GM23248 (cell line): ENCODE data around the gene DLG4. TPM values are rescaled to one million over a fixed set of nuclear protein-coding genes. Genes with fewer than 3 reads are reported as not detected.

Experiments
- DNase-seq: peaks from one replicate; pipeline ENCODE4 v3.0.0-alpha.2; 2015
- H2AFZ ChIP-seq: fragments of 200-600 bp; sonication (generic); 2 replicates; pipeline ENCODE4 v1.6.1; 2016; ENCODE audit warnings: antibody characterized with exemption
- H3F3A ChIP-seq: fragments of 200-600 bp; sonication (generic); 2 replicates; pipeline ENCODE4 v1.6.1; 2016; ENCODE audit warnings: mild to moderate bottlenecking, antibody characterized with exemption, mixed run types; ENCODE audit not compliant: insufficient read depth
- H3K27ac ChIP-seq: fragments of 200-600 bp; sonication (generic); 2 replicates; pipeline ENCODE4 v1.5.1; 2016; ENCODE audit warnings: mild to moderate bottlenecking
- H3K27me3 ChIP-seq: fragments of 200-600 bp; sonication (generic); replicated peaks from 2 replicates; pipeline ENCODE4 v1.6.1; 2016; ENCODE audit warnings: mild to moderate bottlenecking; ENCODE audit not compliant: insufficient read depth
- H3K36me3 ChIP-seq: fragments of 200-600 bp; sonication (generic); 2 replicates; pipeline ENCODE4 v1.6.1; 2016; ENCODE audit warnings: low read depth, mild to moderate bottlenecking
- H3K4me1 ChIP-seq: fragments of 200-600 bp; sonication (generic); 2 replicates; pipeline ENCODE4 v1.6.1; 2016; ENCODE audit warnings: mild to moderate bottlenecking; ENCODE audit not compliant: insufficient read depth
- H3K4me2 ChIP-seq: fragments of 200-600 bp; sonication (generic); one replicate; pipeline ENCODE4 v1.6.1; 2016; ENCODE audit warnings: mild to moderate bottlenecking; ENCODE audit not compliant: unreplicated experiment
- H3K4me3 ChIP-seq: fragments of 200-600 bp; sonication (generic); 2 replicates; pipeline ENCODE4 v1.5.1; 2016; ENCODE audit warnings: mild to moderate bottlenecking
- H3K79me2 ChIP-seq: fragments of 200-600 bp; sonication (generic); 2 replicates; pipeline ENCODE4 v1.6.1; 2016; ENCODE audit warnings: mild to moderate bottlenecking; ENCODE audit not compliant: insufficient read depth
- H3K9ac ChIP-seq: fragments of 200-600 bp; sonication (generic); 2 replicates; pipeline ENCODE4 v1.6.1; 2016; ENCODE audit warnings: mild to moderate bottlenecking
- H3K9me2 ChIP-seq: fragments of 200-600 bp; sonication (generic); 2 replicates; pipeline ENCODE4 v1.6.1; 2016; ENCODE audit warnings: mixed run types, mild to moderate bottlenecking, moderate library complexity; ENCODE audit not compliant: insufficient read depth
- H3K9me3 ChIP-seq: fragments of 200-600 bp; sonication (generic); one replicate; pipeline ENCODE4 v1.6.1; 2017; ENCODE audit warnings: low read depth
- H4K20me1 ChIP-seq: fragments of 200-600 bp; sonication (generic); 2 replicates; pipeline ENCODE4 v1.6.0; 2016; ENCODE audit not compliant: insufficient read depth
- EZH2 ChIP-seq: fragments of 200-600 bp; sonication (generic); IDR thresholded peaks from 2 replicates; pipeline ENCODE4 v1.6.1; 2018; ENCODE audit warnings: antibody characterized with exemption, mild to moderate bottlenecking; ENCODE audit not compliant: insufficient read depth, poor library complexity, severe bottlenecking
- EZH2phosphoT487 ChIP-seq: fragments of 200-600 bp; sonication (generic); IDR thresholded peaks from 2 replicates; pipeline ENCODE4 v1.6.1; 2018; ENCODE audit warnings: antibody characterized with exemption, moderate library complexity, mild to moderate bottlenecking, low read depth; ENCODE audit not compliant: insufficient read depth
- whole genome bisulfite sequencing, 2 experiments: methylation state at CpG; one replicate each; pipeline ENCODE4 v1.1.6; 2015 to 2017; ENCODE audit warnings: low lambda C conversion rate in 2 of 2, low coverage in 1 of 2; ENCODE audit errors: missing lambda C conversion rate in 2 of 2; 5-methylcytosine and 5-hydroxymethylcytosine counted together
- in situ Hi-C: fragments of 300-500 bp; cut with MboI; formaldehyde crosslinking; loops from 2 replicates; pipeline ENCODE4 v1.15.0; 2020
- polyA plus RNA-seq: library from polyadenylated mRNA; unstranded; fragments of >200 nt; fragmentation: Nextera tagmentation; extraction: Ambion mirVana; gene quantifications from 2 replicates; pipeline ENCODE4 v1.2.1, GENCODE V29; 2016
- total RNA-seq: library from RNA; depleted of rRNA; stranded (reverse); fragments of >200 nt; shearing (Covaris generic); gene quantifications from 2 replicates; pipeline ENCODE4 v1.2.3, GENCODE V29; 2014

DLG4 gene
- total and polyA plus RNA-seq, 2 experiments from 2014 or later = 1.3 to 13.1 TPM

DNA sequence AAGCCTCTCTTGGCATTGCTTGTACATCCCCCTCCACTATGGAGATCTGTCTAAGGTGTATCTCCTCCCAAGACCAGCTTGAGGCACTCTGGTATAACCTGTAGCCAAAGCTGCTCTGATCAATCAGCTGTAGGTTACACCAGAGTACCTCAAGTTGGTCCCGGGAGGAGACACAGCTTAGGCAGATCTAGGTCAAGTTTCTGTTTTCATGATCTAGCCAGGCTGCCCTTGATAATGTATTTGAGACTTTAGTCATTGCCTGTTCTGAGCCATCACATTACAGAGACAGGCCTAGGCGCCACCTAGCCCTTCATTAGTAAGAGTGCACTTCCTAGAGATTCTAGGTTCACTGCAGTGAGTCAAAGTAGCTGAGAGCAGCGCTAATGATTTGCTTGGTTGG, 71.9 kb downstream of the DLG4 start:
- Histone ChIP-seq H3K36me3 (no peaks in the 10 kb centered on the region), H3F3A (no peaks in the 10 kb centered on the region), H3K27ac (no peak overlapping the region), H3K9ac (no peak overlapping the region), H3K9me2 (no peaks in the 10 kb centered on the region), H3K4me3 (no peak overlapping the region), H3K27me3 (peaks cover 4% of the 10 kb centered on the region), H2AFZ (no peak overlapping the region), H4K20me1 (no peaks in the 10 kb centered on the region), H3K4me2 (no peak overlapping the region), H3K9me3 (no peaks in the 10 kb centered on the region), H3K4me1 (no peaks in the 10 kb centered on the region), H3K79me2 (no peaks in the 10 kb centered on the region)
- in situ Hi-C loops = loop anchor here (25.0 kb wide), 1 partner anchor 235 kb away; no protein-coding TSS in a partner anchor
- no peak for DNase-seq
- 59 to 69% methylated on average over 3 of the region's 3 CpGs for WGBS, 2 experiments
- TF ChIP-seq EZH2phosphoT487 (no peak), EZH2 (no peak)

DNA sequence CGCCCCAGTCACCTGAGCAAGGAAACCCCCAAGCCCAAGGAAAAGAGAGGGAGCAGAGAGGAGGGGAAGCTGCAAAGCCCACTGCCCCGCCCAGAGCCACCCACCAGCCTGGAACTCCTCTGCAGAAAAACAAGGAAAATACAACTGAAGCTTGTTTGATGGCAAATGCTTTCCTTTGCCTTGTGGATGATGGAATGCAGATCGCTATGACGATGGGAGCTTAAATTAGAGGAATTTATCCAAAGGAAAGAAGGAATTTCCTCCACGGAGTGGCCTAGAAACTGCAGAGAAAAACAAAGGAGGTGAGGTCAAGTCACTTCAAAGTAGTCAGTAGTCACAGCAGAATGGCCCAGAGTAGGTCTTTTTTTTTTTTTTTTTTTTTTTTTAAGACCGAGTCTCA, 73.5 kb downstream of the DLG4 start:
- Histone ChIP-seq H3K4me1 (no peaks in the 10 kb centered on the region), H3K4me3 (no peak overlapping the region), H3K36me3 (no peaks in the 10 kb centered on the region), H3K9me2 (no peaks in the 10 kb centered on the region), H3K9ac (no peak overlapping the region), H3K27ac (no peak overlapping the region), H3K9me3 (no peaks in the 10 kb centered on the region), H3F3A (no peaks in the 10 kb centered on the region), H2AFZ (no peak overlapping the region), H3K79me2 (no peaks in the 10 kb centered on the region), H3K27me3 (peaks cover 9% of the 10 kb centered on the region), H4K20me1 (no peaks in the 10 kb centered on the region), H3K4me2 (no peak overlapping the region)
- in situ Hi-C loops = loop anchor here (25.0 kb wide), 1 partner anchor 234 kb away; no protein-coding TSS in a partner anchor
- TF ChIP-seq EZH2 = no peak
- no peak for TF ChIP-seq EZH2phosphoT487
- WGBS, 2 experiments = 21 to 24% methylated on average over 6 of the region's 6 CpGs
- DNase-seq = no peak

DNA sequence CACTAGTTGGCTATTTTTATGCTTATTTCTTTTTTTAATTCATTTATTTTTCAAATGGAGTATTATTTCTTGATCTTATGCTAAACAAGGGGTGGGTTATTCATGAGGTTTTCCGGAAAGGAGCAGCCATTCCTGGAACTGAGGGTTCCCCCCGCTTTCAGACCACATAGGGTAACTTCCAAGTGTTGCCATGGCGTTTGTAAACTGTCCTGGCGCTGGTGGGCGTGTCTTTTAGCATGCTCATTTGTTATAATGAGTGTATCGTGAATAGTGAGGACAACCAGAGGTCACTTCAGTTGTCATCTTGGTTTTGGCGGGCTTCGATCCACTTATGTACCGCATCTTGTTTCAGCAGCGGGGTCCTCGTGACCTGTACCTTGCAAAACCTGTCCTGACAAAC, 75.4 kb downstream of the DLG4 start:
- H3K4me3 ChIP-seq = no peak overlapping the region
- H2AFZ ChIP-seq = no peak overlapping the region
- H3K27me3 ChIP-seq = peaks cover 15% of the 10 kb centered on the region
- TF ChIP-seq EZH2 = no peak
- no peak for TF ChIP-seq EZH2phosphoT487
- no peaks in the 10 kb centered on the region for H4K20me1 ChIP-seq
- in situ Hi-C loops = loop anchor here (25.0 kb wide), 1 partner anchor 232 kb away; no protein-coding TSS in a partner anchor
- no peaks in the 10 kb centered on the region for H3F3A ChIP-seq
- H3K4me1 ChIP-seq = no peaks in the 10 kb centered on the region
- H3K79me2 ChIP-seq = no peaks in the 10 kb centered on the region
- no peak overlapping the region for H3K9ac ChIP-seq
- no peak for DNase-seq
- H3K9me3 ChIP-seq = no peaks in the 10 kb centered on the region
- H3K4me2 ChIP-seq = no peak overlapping the region
- 66 to 75% methylated on average over 11 of the region's 11 CpGs for WGBS, 2 experiments
- no peaks in the 10 kb centered on the region for H3K9me2 ChIP-seq
- H3K36me3 ChIP-seq = no peaks in the 10 kb centered on the region
- H3K27ac ChIP-seq = no peak overlapping the region

GRCh38 chr17:7141824-7142223, 77.8 kb downstream of the DLG4 start:
- TF ChIP-seq EZH2phosphoT487 (no peak), EZH2 (no peak)
- DNase-seq = no peak
- no peaks in the 10 kb centered on the region for H4K20me1 ChIP-seq
- H2AFZ ChIP-seq = no peak overlapping the region
- WGBS, 2 experiments = 65 to 67% methylated on average over 10 of the region's 10 CpGs
- no peaks in the 10 kb centered on the region for H3K36me3 ChIP-seq
- no peaks in the 10 kb centered on the region for H3K4me1 ChIP-seq
- no peaks in the 10 kb centered on the region for H3K79me2 ChIP-seq
- no peak overlapping the region for H3K27ac ChIP-seq
- no peak overlapping the region for H3K9ac ChIP-seq
- H3K9me2 ChIP-seq = no peaks in the 10 kb centered on the region
- H3F3A ChIP-seq = no peaks in the 10 kb centered on the region
- in situ Hi-C loops = loop anchor here (25.0 kb wide), 1 partner anchor 230 kb away; no protein-coding TSS in a partner anchor
- H3K4me3 ChIP-seq = no peak overlapping the region
- no peak overlapping the region for H3K4me2 ChIP-seq
- H3K27me3 ChIP-seq = peaks cover 29% of the 10 kb centered on the region
- H3K9me3 ChIP-seq = no peaks in the 10 kb centered on the region

GRCh38 chr17:7139400-7139799, 80.2 kb downstream of the DLG4 start:
- Histone ChIP-seq H3K4me3 (no peak overlapping the region), H3K27ac (no peak overlapping the region), H3F3A (no peaks in the 10 kb centered on the region), H2AFZ (no peak overlapping the region), H3K36me3 (no peaks in the 10 kb centered on the region), H4K20me1 (no peaks in the 10 kb centered on the region), H3K4me1 (no peaks in the 10 kb centered on the region), H3K79me2 (no peaks in the 10 kb centered on the region), H3K9me2 (no peaks in the 10 kb centered on the region), H3K9ac (no peak overlapping the region), H3K9me3 (no peaks in the 10 kb centered on the region), H3K4me2 (no peak overlapping the region), H3K27me3 (peaks cover 34% of the 10 kb centered on the region)
- WGBS, 2 experiments = 71 to 74% methylated on average over 10 of the region's 10 CpGs
- no peak for DNase-seq
- in situ Hi-C loops = loop anchor here (5.0 to 25.0 kb wide), 2 partner anchors 87 to 227 kb away; no protein-coding TSS in a partner anchor
- TF ChIP-seq EZH2 = no peak
- TF ChIP-seq EZH2phosphoT487 = no peak
